GM23338 (cell line): ENCODE data around the gene BAIAP2.

Source experiments
- CREB1 ChIP-seq: fragments of 250-450 bp; sonication (Bioruptor Pico); IDR thresholded peaks from 2 replicates; pipeline ENCODE4 v1.5.0; 2020; ENCODE audit warnings: low read depth, mild to moderate bottlenecking, moderate library complexity
- CTCF ChIP-seq, 2 experiments: fragments of 200-600 bp in 1 of 2; sonication (generic) in 1 of 2; conservative IDR thresholded peaks; 2 replicates each; pipeline versions ENCODE4 v1.5.1 to v1.6.1; 2016 to 2017; ENCODE audit warnings: antibody characterized with exemption in 2 of 2, low read depth in 2 of 2, mild to moderate bottlenecking in 2 of 2, moderate library complexity in 1 of 2
- POLR2AphosphoS5 ChIP-seq: IDR thresholded peaks from 2 replicates; pipeline ENCODE4 v1.6.1; 2016; ENCODE audit warnings: antibody characterized with exemption, low read depth

DNA sequence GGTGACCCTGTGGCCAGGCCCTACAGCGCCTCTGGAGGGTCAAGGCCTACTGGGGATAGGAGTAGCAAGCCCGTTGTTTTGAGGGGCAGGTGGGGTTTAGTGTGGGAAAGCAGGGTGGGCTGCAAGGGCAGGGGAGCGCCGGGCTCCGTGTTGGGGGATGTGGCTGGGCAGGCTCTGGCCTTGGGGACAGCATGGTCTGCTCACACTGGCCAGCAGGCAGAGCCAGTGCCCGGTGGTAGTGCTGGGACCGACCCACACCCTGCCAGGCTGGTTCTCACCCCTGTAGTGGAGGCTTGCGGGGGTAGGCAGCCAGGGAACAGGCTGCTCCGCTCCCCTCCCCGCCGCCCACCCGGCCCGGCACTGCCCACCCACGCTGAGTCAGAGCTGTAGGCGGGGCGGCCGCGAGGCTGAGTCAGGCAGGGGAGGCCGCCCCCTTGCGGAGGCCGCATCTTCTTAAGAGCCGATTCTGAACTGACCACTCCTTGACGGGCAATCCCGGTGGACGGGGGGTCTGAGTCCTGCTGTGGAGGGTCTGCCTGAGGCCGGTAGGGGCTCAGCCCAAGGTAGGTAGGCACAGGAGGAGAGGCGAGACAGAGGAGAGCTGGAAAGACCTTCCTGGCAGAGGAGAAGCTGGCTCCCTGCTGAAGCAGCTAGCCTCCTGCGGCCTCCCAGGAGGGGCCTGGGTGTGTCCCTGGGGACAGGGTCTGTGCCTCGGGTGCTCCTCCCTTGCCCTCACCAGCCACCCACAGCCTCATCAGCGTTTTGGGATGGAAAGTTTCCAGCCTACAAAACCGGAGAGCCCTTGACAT, 62.4 kb downstream of the BAIAP2 start:
- TF ChIP-seq CTCF (conservative IDR thresholded peaks at IDR 0.05; ENCODE audit: low read depth in 2 of 2) (peak; percentile 41 to 68), CREB1 (CRISPR knock-in tag) (no peak), POLR2AphosphoS5 (no peak)
